CD14-positive monocyte (primary cell): Measurements from ENCODE around the gene PPP1R9B. TPM values are rescaled to one million over a fixed set of nuclear protein-coding genes. Genes with fewer than 3 reads are reported as not detected.

Experiments
- DNase-seq, 3 donors: peaks; one replicate each; pipeline ENCODE4 v3.0.0-alpha.2; 2011 to 2022
- H2AFZ ChIP-seq: 2 replicates; pipeline ENCODE4 v1.6.0; 2012; ENCODE audit warnings: mild to moderate bottlenecking, low read depth, low read length, inconsistent platforms; ENCODE audit not compliant: insufficient read depth, poor library complexity, severe bottlenecking
- H3K27ac ChIP-seq, 2 donors: 1 replicate in 1 of 2; 2 replicates in 1 of 2; pipeline ENCODE4 v1.5.1; 2012 to 2013; ENCODE audit warnings: low read length in 2 of 2, control low read depth in 1 of 2, inconsistent platforms in 1 of 2, low read depth in 1 of 2, mild to moderate bottlenecking in 1 of 2
- H3K27me3 ChIP-seq, 2 donors: one replicate each; pipeline versions ENCODE4 v1.6.0 to v1.6.1; 2011 to 2013; ENCODE audit warnings: low read length in 2 of 2; ENCODE audit not compliant: control insufficient read depth in 2 of 2, insufficient read depth in 2 of 2
- H3K36me3 ChIP-seq, 2 donors: replicated peaks in 1 of 2; 1 replicate in 1 of 2; 2 replicates in 1 of 2; pipeline versions ENCODE4 v1.5.1 to v1.6.1; 2012 to 2013; ENCODE audit warnings: low read length in 2 of 2, control low read depth in 1 of 2, inconsistent platforms in 1 of 2, mild to moderate bottlenecking in 1 of 2; ENCODE audit not compliant: insufficient read depth in 2 of 2, control insufficient read depth in 1 of 2
- H3K4me1 ChIP-seq, 2 donors: 1 replicate in 1 of 2; 2 replicates in 1 of 2; pipeline versions ENCODE4 v1.5.1 to v1.6.1; 2012 to 2013; ENCODE audit warnings: low read length in 2 of 2, control low read depth in 1 of 2, inconsistent platforms in 1 of 2, mild to moderate bottlenecking in 1 of 2, moderate library complexity in 1 of 2; ENCODE audit not compliant: insufficient read depth in 2 of 2, control insufficient read depth in 1 of 2
- H3K4me2 ChIP-seq: replicated peaks from 2 replicates; pipeline ENCODE3; 2012; ENCODE audit warnings: low read length, moderate library complexity, mild to moderate bottlenecking; ENCODE audit not compliant: poor library complexity, severe bottlenecking; ENCODE audit errors: extremely low read depth
- H3K4me3 ChIP-seq, 3 experiments: fragments of 200-600 bp in 1 of 3; sonication (generic) in 1 of 3; replicated peaks in 1 of 3; 1 replicate in 2 of 3; 2 replicates in 1 of 3; pipeline ENCODE4 v1.5.1; 2011 to 2013; ENCODE audit warnings: low read length in 3 of 3, mild to moderate bottlenecking in 3 of 3, control low read depth in 2 of 3, low read depth in 2 of 3, inconsistent platforms in 1 of 3, moderate library complexity in 1 of 3
- H3K79me2 ChIP-seq: 2 replicates; pipeline ENCODE4 v1.6.0; 2012; ENCODE audit warnings: mild to moderate bottlenecking, control low read depth, inconsistent platforms, low read length, moderate library complexity; ENCODE audit not compliant: insufficient read depth
- H3K9ac ChIP-seq: 2 replicates; pipeline ENCODE4 v1.6.0; 2017; ENCODE audit warnings: low read length, mild to moderate bottlenecking; ENCODE audit not compliant: insufficient read depth, poor library complexity, severe bottlenecking
- H3K9me3 ChIP-seq, 2 donors: replicated peaks in 1 of 2; 1 replicate in 1 of 2; 2 replicates in 1 of 2; pipeline versions ENCODE4 v1.5.1 to v1.6.1; 2012 to 2013; ENCODE audit warnings: low read length in 2 of 2, control low read depth in 1 of 2; ENCODE audit not compliant: control insufficient read depth in 1 of 2, insufficient read depth in 1 of 2
- H4K20me1 ChIP-seq: 2 replicates; pipeline ENCODE4 v1.6.0; 2012; ENCODE audit warnings: mild to moderate bottlenecking, low read length, control low read depth, moderate library complexity; ENCODE audit not compliant: insufficient read depth
- H3K27ac Mint-ChIP-seq, 7 donors: one replicate each; pipeline ENCODE4 v1.8.0; 2020; ENCODE audit warnings: mild to moderate bottlenecking in 7 of 7, mixed read lengths in 7 of 7, moderate library complexity in 6 of 7, inconsistent platforms in 2 of 7
- H3K27me3 Mint-ChIP-seq, 3 donors: one replicate each; pipeline ENCODE4 v1.8.0; 2021 to 2022; ENCODE audit warnings: low read depth in 3 of 3, mild to moderate bottlenecking in 3 of 3, mixed read lengths in 3 of 3, moderate library complexity in 3 of 3, inconsistent platforms in 1 of 3
- H3K36me3 Mint-ChIP-seq, 2 donors: one replicate each; pipeline ENCODE4 v1.8.0; 2020; ENCODE audit warnings: mixed read lengths in 2 of 2, inconsistent platforms in 1 of 2, mild to moderate bottlenecking in 1 of 2
- H3K4me1 Mint-ChIP-seq: one replicate; pipeline ENCODE4 v1.8.0; 2020; ENCODE audit warnings: mild to moderate bottlenecking, mixed read lengths
- H3K4me3 Mint-ChIP-seq, 2 donors: one replicate each; pipeline ENCODE4 v1.8.0; 2020; ENCODE audit warnings: mild to moderate bottlenecking in 2 of 2, mixed read lengths in 2 of 2, moderate library complexity in 1 of 2
- H3K9me3 Mint-ChIP-seq, 7 donors: one replicate each; pipeline ENCODE4 v1.8.0; 2020 to 2022; ENCODE audit warnings: mixed read lengths in 7 of 7, mild to moderate bottlenecking in 6 of 7, moderate library complexity in 6 of 7, inconsistent platforms in 2 of 7
- CTCF ChIP-seq: fragments of 200-600 bp; IDR thresholded peaks from one replicate; pipeline ENCODE4 v1.8.0; 2022; ENCODE audit warnings: antibody characterized with exemption, mild to moderate bottlenecking
- WGBS: methylation state at CpG from one replicate; pipeline ENCODE4 v1.1.5; 2013; ENCODE audit warnings: missing lambda C conversion rate; ENCODE audit not compliant: insufficient coverage; 5-methylcytosine and 5-hydroxymethylcytosine counted together
- intact Hi-C, 2 donors: fragments of 100-400 bp; cut with micrococcal nuclease; formaldehyde crosslinking; loops; one replicate each; pipeline versions ENCODE4 v1.15.0 to v1.15.1; 2023
- polyA plus RNA-seq, 3 donors: library from polyadenylated mRNA; depleted of rRNA in 1 of 3; unstranded in 2 of 3; stranded (reverse) in 1 of 3; fragments of 300-500 nt in 2 of 3; fragments of >200 nt in 1 of 3; fragmentation: Illumina TruSeq in 2 of 3; gene quantifications; 1 replicate in 2 of 3; 2 replicates in 1 of 3; pipeline ENCODE4 v1.2.3, GENCODE V29; 2012 to 2021

Gene PPP1R9B
- polyA plus RNA-seq, 3 donors: 0.61 to 86.9 (median 1.3) TPM

- Histone ChIP-seq H3K4me1 (peaks cover 27 to 39% of the 10 kb centered on the region in 2 donors), H4K20me1 (no peaks in the 10 kb centered on the region), H3K4me3 (no peak overlapping the region), H3K27ac (no peak overlapping the region), H2AFZ (no peak overlapping the region), H3K27me3 (no peaks in the 10 kb centered on the region), H3K9me3 (no peaks in the 10 kb centered on the region), H3K36me3 (no peaks in the 10 kb centered on the region), H3K4me2 (no peak overlapping the region), H3K9ac (no peak overlapping the region), H3K79me2 (no peaks in the 10 kb centered on the region)
- H3K4me3 Mint-ChIP-seq: no peak overlapping the region
- peaks cover 5 to 14% (median 7%) of the 10 kb centered on the region in 3 donors for H3K27me3 Mint-ChIP-seq
- peaks cover 0 to 2% of the 10 kb centered on the region in 2 donors for H3K36me3 Mint-ChIP-seq
- intact Hi-C loops: no loop called here
- no peak for DNase-seq
- no peak overlapping the region for H3K27ac Mint-ChIP-seq
- 95% methylated on average over 16 of the region's 24 CpGs for WGBS
- peaks cover 0 to 2% (median 0%) of the 10 kb centered on the region in 7 donors for H3K9me3 Mint-ChIP-seq
- peaks cover 33% of the 10 kb centered on the region for H3K4me1 Mint-ChIP-seq
- no peak for TF ChIP-seq CTCF
These were observed 36.4 kb upstream of the PPP1R9B start for GRCh38 chr17:50186661-50187393.

- Mint-ChIP-seq H3K36me3 (peaks cover 0 to 2% of the 10 kb centered on the region in 2 donors), H3K27me3 (peaks cover 8 to 12% (median 9%) of the 10 kb centered on the region in 3 donors), H3K9me3 (peaks cover 0 to 2% (median 0%) of the 10 kb centered on the region in 7 donors), H3K27ac (no peak overlapping the region), H3K4me1 (peaks cover 37% of the 10 kb centered on the region), H3K4me3 (no peak overlapping the region)
- no peak overlapping the region for H3K4me3 ChIP-seq
- no peaks in the 10 kb centered on the region for H3K36me3 ChIP-seq
- H4K20me1 ChIP-seq: no peaks in the 10 kb centered on the region
- no peak overlapping the region for H3K27ac ChIP-seq
- DNase-seq: no peak
- 94% methylated on average over 25 of the region's 31 CpGs for WGBS
- no peaks in the 10 kb centered on the region for H3K9me3 ChIP-seq
- H3K27me3 ChIP-seq: no peaks in the 10 kb centered on the region
- TF ChIP-seq CTCF: no peak
- no peak overlapping the region for H2AFZ ChIP-seq
- intact Hi-C loops: no loop called here
- H3K79me2 ChIP-seq: no peaks in the 10 kb centered on the region
- H3K4me1 ChIP-seq: peaks cover 27 to 46% of the 10 kb centered on the region in 2 donors
- H3K4me2 ChIP-seq: no peak overlapping the region
- H3K9ac ChIP-seq: no peak overlapping the region
These were observed 35.4 kb upstream of the PPP1R9B start for GRCh38 chr17:50185631-50186471.
